GM06990 (cell line): ENCODE data around the gene SOX12.
A peak's percentile ranks its signal among the peaks of the same experiment; 100 is the strongest.

ENCODE experiments used
- DNase-seq: peaks from one replicate; pipeline ENCODE4 v3.0.0-alpha.2; 2011; ENCODE audit not compliant: insufficient read length; ENCODE audit errors: extremely low read depth
- H3K27me3 ChIP-seq: replicated peaks from 2 replicates; pipeline ENCODE4 v1.6.0; 2011; ENCODE audit warnings: low read length; ENCODE audit not compliant: control insufficient read depth, insufficient read depth
- H3K36me3 ChIP-seq: 2 replicates; pipeline ENCODE4 v1.5.1; 2011; ENCODE audit warnings: low read length; ENCODE audit not compliant: control insufficient read depth, insufficient read depth
- H3K4me3 ChIP-seq: replicated peaks from 2 replicates; pipeline ENCODE4 v1.5.1; 2011; ENCODE audit warnings: low read depth, mild to moderate bottlenecking, control low read depth, low read length
- CTCF ChIP-seq: IDR thresholded peaks from 2 replicates; pipeline ENCODE4 v1.5.1; 2011; ENCODE audit warnings: low read length, control low read depth, mild to moderate bottlenecking, inconsistent platforms; ENCODE audit not compliant: insufficient read depth, poor library complexity, severe bottlenecking

SOX12 gene

GRCh38 chr20:325889-326644, 715 bp downstream of the SOX12 start:
- H3K36me3 ChIP-seq, result no peaks in the 10 kb centered on the region
- TF ChIP-seq CTCF, result no peak
- DNase-seq, result peak; percentile 84
- peak overlapping the region; percentile 65 for H3K4me3 ChIP-seq
- H3K27me3 ChIP-seq, result no peaks in the 10 kb centered on the region

GRCh38 chr20:326645-327185, 1.4 kb downstream of the SOX12 start:
- no peak for TF ChIP-seq CTCF
- no peaks in the 10 kb centered on the region for H3K36me3 ChIP-seq
- H3K4me3 ChIP-seq, result peak overlapping the region; percentile 65
- H3K27me3 ChIP-seq, result no peaks in the 10 kb centered on the region
- DNase-seq, result peak; percentile 67

GRCh38 chr20:327186-328026, 2.1 kb downstream of the SOX12 start:
- DNase-seq, result peak; percentile 87
- no peak for TF ChIP-seq CTCF
- Histone ChIP-seq H3K27me3 (no peaks in the 10 kb centered on the region), H3K36me3 (no peaks in the 10 kb centered on the region), H3K4me3 (peak overlapping the region; percentile 65)

GRCh38 chr20:328027-328974, 2.9 kb downstream of the SOX12 start:
- no peak for DNase-seq
- no peaks in the 10 kb centered on the region for H3K36me3 ChIP-seq
- no peak for TF ChIP-seq CTCF
- peak overlapping the region; percentile 65 for H3K4me3 ChIP-seq
- no peaks in the 10 kb centered on the region for H3K27me3 ChIP-seq

- no peak for TF ChIP-seq CTCF
- H3K4me3 ChIP-seq, result no peak overlapping the region
- no peak for DNase-seq
- H3K36me3 ChIP-seq, result no peaks in the 10 kb centered on the region
- no peaks in the 10 kb centered on the region for H3K27me3 ChIP-seq
Observed at GRCh38 chr20:328975-329695, 3.8 kb downstream of the SOX12 start.
